WTC11 (cell line): ENCODE data around the gene PPP2R3A. TPM values are rescaled to one million over a fixed set of nuclear protein-coding genes. Genes with fewer than 3 reads are reported as not detected.
A peak's percentile ranks its signal among the peaks of the same experiment; 100 is the strongest.

ENCODE experiments used
- ATAC-seq: fragments of 200-7000 bp; cut with Tn5 transposase; 2 replicates; pipeline ENCODE4 v1.10.0; 2021; ENCODE audit warnings: mild to moderate bottlenecking, moderate library complexity
- CTCF ChIA-PET: fragments of 300-600 bp; sonication (Branson Sonifier 250); formaldehyde crosslinking; loops from one replicate; lab custom pipeline; 2021; ENCODE audit warnings: antibody characterized with exemption; lab: Charles Lee
- POLR2A ChIA-PET: fragments of 350-600 bp; sonication (Branson Sonifier 250); formaldehyde crosslinking; loops from one replicate; lab custom pipeline; 2021; ENCODE audit warnings: antibody characterized with exemption; lab: Charles Lee
- DNase-seq: peaks from one replicate; pipeline ENCODE4 v3.0.0; 2021; ENCODE audit warnings: low spot score
- H3K27ac Mint-ChIP-seq: 2 replicates; pipeline ENCODE4 v1.8.0; 2021; ENCODE audit warnings: mixed read lengths
- H3K27me3 Mint-ChIP-seq: 2 replicates; pipeline ENCODE4 v1.8.0; 2021; ENCODE audit warnings: low read depth, mild to moderate bottlenecking, moderate library complexity, mixed read lengths
- H3K36me3 Mint-ChIP-seq: 2 replicates; pipeline ENCODE4 v1.8.0; 2021; ENCODE audit warnings: mixed read lengths
- H3K4me1 Mint-ChIP-seq: 2 replicates; pipeline ENCODE4 v1.8.0; 2022; ENCODE audit warnings: mixed read lengths
- H3K4me3 Mint-ChIP-seq: 2 replicates; pipeline ENCODE4 v1.8.0; 2021; ENCODE audit warnings: mild to moderate bottlenecking, moderate library complexity, mixed read lengths
- H3K9me3 Mint-ChIP-seq: 2 replicates; pipeline ENCODE4 v1.8.0; 2021; ENCODE audit warnings: mixed read lengths
- ATF3 ChIP-seq: sonication (generic); formaldehyde crosslinking; conservative IDR thresholded peaks from 2 replicates; pipeline ENCODE4 v1.8.1; 2022; ENCODE audit warnings: mild to moderate bottlenecking, missing genetic modification reagents
- ATF6 ChIP-seq: sonication (generic); formaldehyde crosslinking; IDR thresholded peaks from 2 replicates; pipeline ENCODE4 v1.8.1; 2023; ENCODE audit warnings: mild to moderate bottlenecking, missing genetic modification reagents
- FOXJ3 ChIP-seq: sonication (generic); formaldehyde crosslinking; IDR thresholded peaks from 2 replicates; pipeline ENCODE4 v1.9.0; 2021; ENCODE audit warnings: missing genetic modification reagents, mild to moderate bottlenecking, borderline replicate concordance
- FOXK1 ChIP-seq: sonication (generic); formaldehyde crosslinking; IDR thresholded peaks from 2 replicates; pipeline ENCODE4 v1.8.0; 2022; ENCODE audit warnings: mild to moderate bottlenecking, moderate library complexity, missing genetic modification reagents
- GABPB1 ChIP-seq: sonication (generic); formaldehyde crosslinking; IDR thresholded peaks from 2 replicates; pipeline ENCODE4 v1.8.1; 2023; ENCODE audit warnings: mild to moderate bottlenecking, missing genetic modification reagents
- IRF2 ChIP-seq: sonication (generic); formaldehyde crosslinking; IDR thresholded peaks from 2 replicates; pipeline ENCODE4 v1.8.0; 2022; ENCODE audit warnings: low read depth, missing genetic modification reagents, borderline replicate concordance
- NFYB ChIP-seq: sonication (generic); formaldehyde crosslinking; conservative IDR thresholded peaks from 2 replicates; pipeline ENCODE4 v1.8.0; 2022; ENCODE audit warnings: low read depth, missing genetic modification reagents
- SMAD4 ChIP-seq: sonication (generic); formaldehyde crosslinking; IDR thresholded peaks from 2 replicates; pipeline ENCODE4 v1.8.0; 2022; ENCODE audit warnings: mild to moderate bottlenecking, missing genetic modification reagents
- USF2 ChIP-seq: sonication (generic); formaldehyde crosslinking; IDR thresholded peaks from 2 replicates; pipeline ENCODE4 v1.8.1; 2023; ENCODE audit warnings: mild to moderate bottlenecking, missing genetic modification reagents, moderate library complexity
- ZNF232 ChIP-seq: sonication (generic); formaldehyde crosslinking; IDR thresholded peaks from 2 replicates; pipeline ENCODE4 v1.8.0; 2022; ENCODE audit warnings: mild to moderate bottlenecking, missing genetic modification reagents
- ZNF532 ChIP-seq: fragments of 250-450 bp; sonication (Bioruptor Pico); IDR thresholded peaks from 2 replicates; pipeline ENCODE4 v1.9.0; 2021; ENCODE audit warnings: mild to moderate bottlenecking, borderline replicate concordance
- ZNF671 ChIP-seq: fragments of 250-450 bp; sonication (Bioruptor Pico); IDR thresholded peaks from 2 replicates; pipeline ENCODE4 v1.8.0; 2021; ENCODE audit warnings: mild to moderate bottlenecking
- total RNA-seq: library from RNA; stranded (reverse); gene quantifications from 3 replicates; pipeline ENCODE4 v1.2.3, GENCODE V29; 2021

Gene PPP2R3A
- total RNA-seq, 1 experiment from 2014 or later = 13.1 TPM

- ATAC-seq (no peak), DNase-seq (no peak)
- TF ChIP-seq USF2 (CRISPR knock-in tag) = no peak
- TF ChIP-seq ZNF232 = no peak
- no peak for TF ChIP-seq GABPB1
- no peak for TF ChIP-seq NFYB
- TF ChIP-seq ZNF671 (CRISPR knock-in tag) = no peak
- TF ChIP-seq FOXJ3 (CRISPR knock-in tag) = no peak
- TF ChIP-seq FOXK1 (CRISPR knock-in tag) = no peak
- no peak for TF ChIP-seq IRF2 (CRISPR knock-in tag)
- TF ChIP-seq SMAD4 (CRISPR knock-in tag) = no peak
- no peak for TF ChIP-seq ZNF532
- TF ChIP-seq ATF3 = no peak
- TF ChIP-seq ATF6 (CRISPR knock-in tag) = no peak
- H3K4me3 Mint-ChIP-seq = peak overlapping the region; percentile 97
- peaks cover 8% of the 10 kb centered on the region for H3K36me3 Mint-ChIP-seq
- peaks cover 31% of the 10 kb centered on the region for H3K4me1 Mint-ChIP-seq
- H3K27ac Mint-ChIP-seq = peak overlapping the region; percentile 100
- H3K27me3 Mint-ChIP-seq = peaks cover 2% of the 10 kb centered on the region; the same call in 1 of the 2 replicates
- no peaks in the 10 kb centered on the region; the same call in 1 of the 2 replicates for H3K9me3 Mint-ChIP-seq
- CTCF ChIA-PET = interaction anchor here (0.7 to 3.8 kb wide), 3 partner anchors 10 to 555 kb away, joined by 3 to 22 read pairs (median 6); partner anchors contain the start of gene STAG1
- POLR2A ChIA-PET = interaction anchor here (0.7 to 1.9 kb wide), 7 partner anchors 10 to 596 kb away, joined by 3 to 14 read pairs (median 3); partner anchors contain the start of gene STAG1
Observed at GRCh38 chr3:136197159-136197793, 231.7 kb downstream of the PPP2R3A start.

Other genes starting within 250 kb of the PPP2R3A start
- 36.7 to 38.2 TPM (median 37.8 TPM) in 3 replicates for gene MSL2, start 230.6 kb downstream of the PPP2R3A start, total RNA-seq